ENCODE measurements around the gene MOCS3.

Gene MOCS3

DNA sequence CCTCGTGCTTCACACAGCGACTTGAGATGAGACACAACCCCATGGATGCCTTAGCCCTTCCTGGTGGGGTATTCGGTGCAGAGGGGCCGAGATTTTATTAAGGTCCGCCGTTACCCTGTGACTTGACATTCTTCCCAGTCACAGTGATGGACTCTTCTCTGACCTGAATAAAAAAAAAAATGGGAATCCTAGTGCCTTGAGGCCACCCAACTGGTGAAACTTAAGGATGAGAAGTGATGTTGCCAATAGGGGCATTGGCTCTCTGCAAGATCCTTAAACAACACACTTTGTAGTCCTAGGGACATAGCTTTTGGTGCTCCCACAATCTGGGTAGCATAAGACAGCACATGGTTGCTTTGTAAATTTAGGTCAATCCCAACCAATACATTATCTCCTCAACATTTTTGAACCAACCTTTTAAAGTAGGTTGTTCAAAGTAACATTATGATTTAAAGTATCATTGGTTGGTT, 26.6 kb upstream of the MOCS3 start:
- H3F3A ChIP-seq (ENCODE audit: insufficient read depth, low read length) = peaks cover 22% of the 10 kb centered on the region
- H3K27me3 ChIP-seq (replicated peaks; ENCODE audit: insufficient read depth, low read length) = no peaks in the 10 kb centered on the region
- peaks cover 19% of the 10 kb centered on the region for H3K4me1 ChIP-seq (ENCODE audit: low read length)
- peaks cover 34% of the 10 kb centered on the region for H3K79me2 ChIP-seq (ENCODE audit: low read length)
- peaks cover 12% of the 10 kb centered on the region for H3K36me3 ChIP-seq (replicated peaks; ENCODE audit: insufficient read depth, low read length)
- no peak for DNase-seq
- H4K20me1 ChIP-seq (ENCODE audit: insufficient read depth, low read length) = peaks cover 19% of the 10 kb centered on the region
- H3K9me2 ChIP-seq (replicated peaks; ENCODE audit: insufficient read depth, low read length) = no peaks in the 10 kb centered on the region
- H3K9me3 ChIP-seq (replicated peaks; ENCODE audit: insufficient read depth, low read length) = no peaks in the 10 kb centered on the region
- H2AFZ ChIP-seq (ENCODE audit: low read length) = peak overlapping the region; percentile 66
- peak overlapping the region; percentile 75 for H3K27ac ChIP-seq (ENCODE audit: low read length)
- peak overlapping the region; percentile 69; the same call in 1 of the 2 replicates for H3K9ac ChIP-seq (ENCODE audit: low read length)
- H3K4me2 ChIP-seq (ENCODE audit: low read depth, low read length) = peak overlapping the region; percentile 75
- H3K4me3 ChIP-seq (ENCODE audit: low read length) = 0 out of 2 replicates have a peak overlapping the region, but pooled peaks have one; percentile 10
- TF ChIP-seq EZH2 (optimal IDR thresholded peaks at IDR 0.05; ENCODE audit: low read depth, low read length) (no peak), CTCF (IDR thresholded peaks at IDR 0.05; ENCODE audit: low read length) (no peak), EZH2phosphoT487 (IDR thresholded peaks at IDR 0.05; ENCODE audit: low read length) (no peak)

- Histone ChIP-seq H3K9me3 (replicated peaks; ENCODE audit: insufficient read depth, low read length) (no peaks in the 10 kb centered on the region), H3K9ac (ENCODE audit: low read length) (no peak overlapping the region), H3K36me3 (replicated peaks; ENCODE audit: insufficient read depth, low read length) (peaks cover 12% of the 10 kb centered on the region), H4K20me1 (ENCODE audit: insufficient read depth, low read length) (peaks cover 14% of the 10 kb centered on the region; the same call in 1 of the 2 replicates), H3K4me3 (ENCODE audit: low read length) (no peak overlapping the region), H3K27ac (ENCODE audit: low read length) (no peak overlapping the region), H2AFZ (ENCODE audit: low read length) (no peak overlapping the region), H3K9me2 (replicated peaks; ENCODE audit: insufficient read depth, low read length) (no peaks in the 10 kb centered on the region), H3K4me1 (ENCODE audit: low read length) (peaks cover 19% of the 10 kb centered on the region), H3K79me2 (ENCODE audit: low read length) (peaks cover 27% of the 10 kb centered on the region), H3F3A (ENCODE audit: insufficient read depth, low read length) (peaks cover 27% of the 10 kb centered on the region), H3K4me2 (ENCODE audit: low read depth, low read length) (no peak overlapping the region), H3K27me3 (replicated peaks; ENCODE audit: insufficient read depth, low read length) (no peaks in the 10 kb centered on the region)
- no peak for DNase-seq
- TF ChIP-seq EZH2phosphoT487 (IDR thresholded peaks at IDR 0.05; ENCODE audit: low read length) (no peak), EZH2 (optimal IDR thresholded peaks at IDR 0.05; ENCODE audit: low read depth, low read length) (no peak), CTCF (IDR thresholded peaks at IDR 0.05; ENCODE audit: low read length) (no peak)
These were observed 25.8 kb upstream of the MOCS3 start for GRCh38 chr20:50932691-50933280.

GRCh38 chr20:50933589-50933988, 25.0 kb upstream of the MOCS3 start:
- Histone ChIP-seq H2AFZ (ENCODE audit: low read length) (no peak overlapping the region), H3K27ac (ENCODE audit: low read length) (no peak overlapping the region), H3K36me3 (replicated peaks; ENCODE audit: insufficient read depth, low read length) (peaks cover 12% of the 10 kb centered on the region), H3K4me3 (ENCODE audit: low read length) (no peak overlapping the region), H3K27me3 (replicated peaks; ENCODE audit: insufficient read depth, low read length) (no peaks in the 10 kb centered on the region), H3F3A (ENCODE audit: insufficient read depth, low read length) (peaks cover 27% of the 10 kb centered on the region), H3K9ac (ENCODE audit: low read length) (no peak overlapping the region), H3K9me2 (replicated peaks; ENCODE audit: insufficient read depth, low read length) (no peaks in the 10 kb centered on the region), H3K79me2 (ENCODE audit: low read length) (peaks cover 23% of the 10 kb centered on the region), H3K4me1 (ENCODE audit: low read length) (peaks cover 17% of the 10 kb centered on the region), H3K9me3 (replicated peaks; ENCODE audit: insufficient read depth, low read length) (no peaks in the 10 kb centered on the region), H4K20me1 (ENCODE audit: insufficient read depth, low read length) (peaks cover 6% of the 10 kb centered on the region; the same call in 1 of the 2 replicates), H3K4me2 (ENCODE audit: low read depth, low read length) (no peak overlapping the region)
- no peak for TF ChIP-seq EZH2 (optimal IDR thresholded peaks at IDR 0.05; ENCODE audit: low read depth, low read length)
- TF ChIP-seq EZH2phosphoT487 (IDR thresholded peaks at IDR 0.05; ENCODE audit: low read length) = no peak
- no peak for TF ChIP-seq CTCF (IDR thresholded peaks at IDR 0.05; ENCODE audit: low read length)
- DNase-seq = no peak

All from MM.1S (cell line).